A549 treated with dexamethasone at 1 μM for 4 hours (cell line): ENCODE data around the gene TNMD. TPM values are rescaled to one million over a fixed set of nuclear protein-coding genes. Genes with fewer than 3 reads are reported as not detected.

ENCODE experiments used
- total RNA-seq: library from RNA; stranded (reverse); fragments of 200-300 nt; extraction: Qiagen RNA extraction; gene quantifications from 5 replicates; pipeline ENCODE4 v1.2.3, GENCODE V29; 2022

Gene TNMD
- not detected in 5 replicates for total RNA-seq

GRCh38 chrX:100584611-100585010 is at the start of gene TNMD:
Gene TNMD (plus strand): TSS chrX:100584936. CDS start chrX:100585019, 83 bp downstream.

DNA sequence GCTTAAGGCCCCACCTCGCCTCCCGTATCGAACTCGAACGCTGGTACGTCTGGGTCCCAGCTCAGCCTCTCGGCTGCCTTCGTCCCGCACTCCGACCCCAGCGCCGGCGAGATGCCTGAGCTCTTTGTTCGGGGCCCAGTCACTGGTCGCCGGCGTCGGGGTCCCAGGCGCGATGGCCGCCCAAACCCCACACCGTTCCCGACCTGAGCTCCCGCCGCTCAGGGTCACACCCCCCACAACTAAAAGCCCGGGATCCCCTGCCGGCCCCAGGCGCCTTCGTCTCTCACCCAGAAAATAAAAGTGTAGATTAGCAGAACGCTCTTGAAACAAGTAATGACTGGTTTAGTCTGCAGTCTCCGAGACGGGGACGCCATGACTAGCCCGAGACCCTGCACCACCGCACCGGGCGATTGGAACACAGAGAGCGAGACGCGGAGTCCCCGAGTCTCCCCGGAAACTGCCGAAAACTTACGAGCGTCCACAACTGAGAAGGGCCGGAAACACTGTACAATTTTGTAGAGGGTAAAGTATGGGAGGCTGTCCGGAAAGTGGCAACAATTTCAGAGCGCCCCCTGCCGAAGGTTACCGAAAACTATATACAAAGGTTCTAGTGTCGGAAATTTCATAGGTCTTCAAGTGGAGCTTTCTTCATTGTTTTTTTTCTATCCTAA is 51.7 kb downstream of the TNMD start, which contains the start of gene TSPAN6:
Gene TSPAN6, minus strand, starts transcription at position 486 of the 671 bp plus-strand sequence. Its CDS starts 112 bp downstream, at position 374.

GRCh38 chrX:100643956-100644860 is 59.5 kb downstream of the TNMD start, which contains the start of gene SRPX2:
Gene SRPX2 (plus strand): TSS chrX:100644199. CDS start chrX:100646323, 2,124 bp downstream.

Other genes with a start within 250 kb of the TNMD start
- 0.02 to 0.07 TPM (median 0.06 TPM) in 5 replicates for gene PCDH19, start 174.7 kb upstream of the TNMD start, total RNA-seq
- gene TSPAN6, start 51.9 kb downstream of the TNMD start, total RNA-seq: 35.3 to 42.5 TPM (median 38.2 TPM) in 5 replicates
- gene SRPX2, start 59.3 kb downstream of the TNMD start, total RNA-seq: 1.8 to 3.4 TPM (median 2.7 TPM) in 5 replicates
- 2.3 to 4.1 TPM (median 3.2 TPM) in 5 replicates for gene SYTL4, start 147.2 kb downstream of the TNMD start, total RNA-seq
- gene CSTF2, start 235.5 kb downstream of the TNMD start, total RNA-seq: 31.2 to 33.1 TPM (median 32.0 TPM) in 5 replicates